GM12873 (cell line): ENCODE data around the gene ABCB8.

Experiments used
- TF ChIP-seq, protein P1 (sequence below): IDR thresholded peaks from 2 replicates; pipeline ENCODE4 v1.5.1; 2012; ENCODE audit warnings: low read depth, mild to moderate bottlenecking, moderate library complexity, low read length, control low read depth; ENCODE audit not compliant: insufficient read depth; ENCODE audit errors: missing control alignments

ABCB8 gene

DNA sequence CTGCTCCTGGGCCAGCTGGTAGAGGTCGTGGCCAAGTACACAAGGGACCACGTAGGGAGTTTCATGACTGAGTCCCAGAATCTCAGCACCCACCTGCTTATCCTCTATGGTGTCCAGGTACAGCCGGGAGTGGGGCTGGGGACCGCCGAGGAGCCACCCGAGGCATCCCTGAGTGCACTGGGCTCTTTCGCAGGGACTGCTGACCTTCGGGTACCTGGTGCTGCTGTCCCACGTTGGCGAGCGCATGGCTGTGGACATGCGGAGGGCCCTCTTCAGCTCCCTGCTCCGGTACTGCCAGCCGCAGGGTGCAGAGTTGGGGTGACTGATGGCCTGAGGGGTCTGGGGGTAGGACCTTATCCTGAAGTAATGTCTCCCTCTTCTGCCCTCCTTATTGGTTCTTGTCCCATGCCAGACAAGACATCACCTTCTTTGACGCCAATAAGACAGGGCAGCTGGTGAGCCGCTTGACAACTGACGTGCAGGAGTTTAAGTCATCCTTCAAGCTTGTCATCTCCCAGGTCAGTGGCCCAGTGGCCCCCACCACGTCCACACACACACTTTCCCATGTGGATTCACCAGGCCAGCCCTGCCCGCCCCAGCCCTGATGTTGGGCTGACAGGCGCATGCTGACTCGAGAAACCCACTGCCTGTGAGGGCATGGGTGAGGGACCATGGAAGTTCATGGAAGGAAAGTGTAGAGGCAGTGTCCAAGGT, 6.2 kb downstream of the ABCB8 start:
- TF ChIP-seq, protein P1, sequence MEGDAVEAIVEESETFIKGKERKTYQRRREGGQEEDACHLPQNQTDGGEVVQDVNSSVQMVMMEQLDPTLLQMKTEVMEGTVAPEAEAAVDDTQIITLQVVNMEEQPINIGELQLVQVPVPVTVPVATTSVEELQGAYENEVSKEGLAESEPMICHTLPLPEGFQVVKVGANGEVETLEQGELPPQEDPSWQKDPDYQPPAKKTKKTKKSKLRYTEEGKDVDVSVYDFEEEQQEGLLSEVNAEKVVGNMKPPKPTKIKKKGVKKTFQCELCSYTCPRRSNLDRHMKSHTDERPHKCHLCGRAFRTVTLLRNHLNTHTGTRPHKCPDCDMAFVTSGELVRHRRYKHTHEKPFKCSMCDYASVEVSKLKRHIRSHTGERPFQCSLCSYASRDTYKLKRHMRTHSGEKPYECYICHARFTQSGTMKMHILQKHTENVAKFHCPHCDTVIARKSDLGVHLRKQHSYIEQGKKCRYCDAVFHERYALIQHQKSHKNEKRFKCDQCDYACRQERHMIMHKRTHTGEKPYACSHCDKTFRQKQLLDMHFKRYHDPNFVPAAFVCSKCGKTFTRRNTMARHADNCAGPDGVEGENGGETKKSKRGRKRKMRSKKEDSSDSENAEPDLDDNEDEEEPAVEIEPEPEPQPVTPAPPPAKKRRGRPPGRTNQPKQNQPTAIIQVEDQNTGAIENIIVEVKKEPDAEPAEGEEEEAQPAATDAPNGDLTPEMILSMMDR, result no peak

GRCh38 chr7:151035026-151035717, 6.9 kb downstream of the ABCB8 start:
- TF ChIP-seq, protein P1, result no peak

GRCh38 chr7:151035902-151036301, 7.7 kb downstream of the ABCB8 start:
- TF ChIP-seq, protein P1, result no peak

GRCh38 chr7:151038951-151039849, 10.9 kb downstream of the ABCB8 start:
- TF ChIP-seq, protein P1, result no peak

DNA sequence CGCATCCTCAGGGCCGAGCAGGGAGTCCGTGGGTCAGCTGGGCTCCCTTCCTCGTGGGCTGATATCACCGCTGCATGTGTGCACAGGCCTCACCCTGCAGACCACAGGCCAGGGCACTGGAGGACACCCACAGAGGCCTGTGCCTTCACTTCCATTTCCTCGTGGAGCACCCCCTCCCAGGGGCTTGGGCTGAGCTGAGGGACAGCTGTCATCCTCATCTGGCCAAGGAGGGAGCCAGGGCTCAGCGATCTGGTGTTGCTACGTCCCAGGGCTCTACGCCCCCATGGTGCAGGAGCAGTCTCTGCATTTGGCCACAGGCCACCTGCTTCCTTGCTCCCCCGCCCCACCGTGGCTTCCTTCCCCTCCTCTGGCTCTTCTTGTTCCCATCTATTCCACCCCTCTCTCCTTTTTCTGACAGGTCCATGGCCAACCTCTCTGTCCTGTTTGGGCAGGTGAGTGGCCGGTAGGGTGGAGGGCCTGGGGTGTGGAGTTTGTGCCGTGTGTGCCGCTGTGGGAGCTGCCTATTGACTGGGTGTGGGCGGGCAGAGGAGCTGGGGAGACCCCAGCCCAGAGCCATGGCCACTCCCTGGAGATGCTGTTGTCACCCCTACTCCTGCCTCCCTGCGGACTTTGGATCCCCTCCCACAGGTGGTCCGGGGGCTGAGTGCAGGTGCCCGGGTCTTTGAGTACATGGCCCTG, 11.7 kb downstream of the ABCB8 start:
- TF ChIP-seq, protein P1, result no peak

- TF ChIP-seq, protein P1, result no peak
These were observed 12.5 kb downstream of the ABCB8 start for GRCh38 chr7:151040616-151041375.
